Keratinocyte (primary cell): Measurements from ENCODE around the gene FSTL3.

Experiments
- CTCF ChIP-seq, 3 experiments: IDR thresholded peaks in 1 of 3; conservative IDR thresholded peaks in 1 of 3; optimal IDR thresholded peaks in 1 of 3; 2 replicates in 2 of 3; 3 replicates in 1 of 3; pipeline versions ENCODE3 to v1.5.1; 2011; ENCODE audit warnings: low read length in 3 of 3, mild to moderate bottlenecking in 3 of 3, moderate library complexity in 2 of 3, control low read depth in 1 of 3, inconsistent platforms in 1 of 3; ENCODE audit not compliant: insufficient read depth in 2 of 3; ENCODE audit errors: extremely low read depth in 1 of 3
- EZH2 ChIP-seq: IDR thresholded peaks from one replicate; pipeline ENCODE4 v1.6.1; 2012; ENCODE audit warnings: inconsistent platforms, mild to moderate bottlenecking, low read length, moderate library complexity

GRCh38 chr19:644363-644762, 31.8 kb upstream of the FSTL3 start:
- no peak for TF ChIP-seq CTCF (optimal IDR thresholded peaks at IDR 0.05 in 1 of 3, IDR thresholded peaks at IDR 0.05 in 1 of 3, conservative IDR thresholded peaks at IDR 0.05 in 1 of 3; ENCODE audit: extremely low read depth in 1 of 3, insufficient read depth in 2 of 3, low read length in 3 of 3)
- TF ChIP-seq EZH2 = no peak
